Loucy (cell line): ENCODE results near the gene FOXA1.

ENCODE experiments used
- CTCF ChIP-seq: fragments of 200-600 bp; sonication (generic); conservative IDR thresholded peaks from 2 replicates; pipeline ENCODE4 v1.5.1; 2014; ENCODE audit warnings: mild to moderate bottlenecking, antibody characterized with exemption, low read length
- EZH2phosphoT487 ChIP-seq: fragments of 200-600 bp; IDR thresholded peaks from 2 replicates; pipeline ENCODE4 v1.6.1; 2018; ENCODE audit warnings: antibody characterized with exemption, mild to moderate bottlenecking, moderate library complexity, borderline replicate concordance

- TF ChIP-seq CTCF (no peak), EZH2phosphoT487 (no peak)
These were observed 10.6 kb downstream of the FOXA1 start for GRCh38 chr14:37584211-37585100.
